Ovary (tissue), 9 donors: ENCODE data around the gene HPGD. TPM values are rescaled to one million over a fixed set of nuclear protein-coding genes. Genes with fewer than 3 reads are reported as not detected.
A peak's percentile ranks its signal among the peaks of the same experiment; 100 is the strongest.

Source experiments
- DNase-seq, 5 donors: peaks; one replicate each; pipeline ENCODE4 v3.0.0-alpha.2; 2019 to 2020
- H3K27ac ChIP-seq, 2 donors: fragments of 200-600 bp; one replicate each; pipeline versions ENCODE4 v1.5.1 to v1.8.0; 2019 to 2022
- H3K27me3 ChIP-seq: fragments of 200-600 bp; one replicate; pipeline ENCODE4 v1.8.0; 2022
- H3K36me3 ChIP-seq: fragments of 200-600 bp; sonication (generic); one replicate; pipeline ENCODE4 v1.5.1; 2019
- H3K4me1 ChIP-seq: one replicate; pipeline ENCODE4 v1.8.1; 2013; ENCODE audit warnings: mild to moderate bottlenecking, moderate library complexity; ENCODE audit not compliant: insufficient read depth
- H3K4me3 ChIP-seq: fragments of 200-600 bp; sonication (generic); one replicate; pipeline ENCODE4 v1.5.1; 2017
- H3K9me3 ChIP-seq, 2 donors: fragments of 200-600 bp in 1 of 2; sonication (generic) in 1 of 2; one replicate each; pipeline versions ENCODE4 v1.5.1 to v1.8.1; 2013 to 2019; ENCODE audit warnings: mild to moderate bottlenecking in 1 of 2, moderate library complexity in 1 of 2
- CTCF ChIP-seq, 3 donors: fragments of 450-650 bp in 2 of 3; fragments of 200-600 bp in 1 of 3; IDR thresholded peaks; one replicate each; pipeline versions ENCODE4 v1.5.1 to v1.8.0; 2016 to 2022; ENCODE audit warnings: antibody characterized with exemption in 3 of 3, mild to moderate bottlenecking in 1 of 3
- EP300 ChIP-seq: sonication (generic); formaldehyde crosslinking; IDR thresholded peaks from one replicate; pipeline ENCODE4 v1.6.1; 2017; ENCODE audit warnings: antibody characterized with exemption
- POLR2A ChIP-seq: fragments of 450-650 bp; IDR thresholded peaks from one replicate; pipeline ENCODE4 v1.6.1; 2017; ENCODE audit warnings: antibody characterized with exemption, mild to moderate bottlenecking, moderate library complexity
- WGBS, 3 donors: extraction: QIAGEN DNeasy Blood & Tissue Kit in 1 of 3; methylation state at CpG; one replicate each; pipeline versions ENCODE4 v1.1.5 to v1.1.7; 2013 to 2017; 5-methylcytosine and 5-hydroxymethylcytosine counted together
- intact Hi-C, 4 donors: fragments of 100-400 bp; cut with DNase I; formaldehyde crosslinking; loops; one replicate each; pipeline versions ENCODE4 v1.11.0 to v1.15.1; 2022 to 2023
- polyA plus RNA-seq, 2 donors: library from polyadenylated mRNA; stranded (reverse); fragments of 200-250 nt in 1 of 2; fragments of 350-450 nt in 1 of 2; fragmentation: Illumina TruSeq in 1 of 2; extraction: RNeasy Lipid Tissue Mini Kit (QIAGEN cat#74804) in 1 of 2; gene quantifications; one replicate each; pipeline ENCODE4 v1.2.3, GENCODE V29; 2013 to 2014
- total RNA-seq, 7 donors: library from RNA; depleted of rRNA in 2 of 7; stranded (reverse); fragments of >200 nt in 2 of 7; fragmentation: NEBNext Ultra II Directional in 3 of 7; extraction: Animal tissue kit (Norgen Biotek cat#: 25700) in 3 of 7; gene quantifications; one replicate each; pipeline versions ENCODE4 v1.1.0 to v1.2.4, GENCODE V29; 2016 to 2023
- donor health status: DM: no; HTN: no; CAD: no; lungs with moderate emphysema.
- donor health status: DM: no; HTN: no; CAD: no.
- donor health status: Bipolar disorder and iron deficiency.
- donor health status: DM: yes; HTN: yes; CAD: no.
- donor health status: DM: no; HTN: no; CAD: no.
- donor health status: DM: yes; HTN: yes; CAD: no.

The HPGD gene
- total and polyA plus RNA-seq, 9 donors: 0.69 to 20.6 (median 3.2) TPM; not detected in 2

GRCh38 chr4:174520660-174521059 lies 1.6 kb downstream of the HPGD start:
- TF ChIP-seq POLR2A: no peak
- TF ChIP-seq EP300: no peak
- TF ChIP-seq CTCF (IDR thresholded peaks at IDR 0.05): no peak
- DNase-seq: no peak
- H3K36me3 ChIP-seq: no peaks in the 10 kb centered on the region
- no peaks in the 10 kb centered on the region for H3K4me1 ChIP-seq
- WGBS, 3 donors: 81 to 91% (median 91%) methylated on average over 1 of the region's 1 CpG
- H3K4me3 ChIP-seq: peak overlapping the region; percentile 58
- H3K27me3 ChIP-seq: no peaks in the 10 kb centered on the region
- H3K27ac ChIP-seq: no peak overlapping the region
- intact Hi-C loops: no loop called here
- H3K9me3 ChIP-seq: no peaks in the 10 kb centered on the region

- intact Hi-C loops: no loop called here
- H3K4me1 ChIP-seq: no peaks in the 10 kb centered on the region
- H3K4me3 ChIP-seq: no peak overlapping the region
- no peaks in the 10 kb centered on the region for H3K27me3 ChIP-seq
- 79 to 86% (median 83%) methylated on average over 1 of the region's 1 CpG for WGBS, 3 donors
- no peak overlapping the region for H3K27ac ChIP-seq
- no peaks in the 10 kb centered on the region for H3K36me3 ChIP-seq
- TF ChIP-seq POLR2A: no peak
- TF ChIP-seq CTCF (IDR thresholded peaks at IDR 0.05): no peak
- TF ChIP-seq EP300: no peak
- DNase-seq: no peak
- no peaks in the 10 kb centered on the region for H3K9me3 ChIP-seq
Measured at GRCh38 chr4:174517502-174518445, 4.5 kb downstream of the HPGD start.

- TF ChIP-seq CTCF (IDR thresholded peaks at IDR 0.05): no peak
- no peak for TF ChIP-seq EP300
- TF ChIP-seq POLR2A: no peak
Measured at GRCh38 chr4:174516794-174517193, 5.5 kb downstream of the HPGD start.

GRCh38 chr4:174516345-174516744 lies 5.9 kb downstream of the HPGD start:
- DNase-seq: no peak
- H3K4me1 ChIP-seq: no peaks in the 10 kb centered on the region
- TF ChIP-seq POLR2A: no peak
- no peak for TF ChIP-seq CTCF (IDR thresholded peaks at IDR 0.05)
- TF ChIP-seq EP300: no peak
- H3K27me3 ChIP-seq: no peaks in the 10 kb centered on the region
- no peaks in the 10 kb centered on the region for H3K36me3 ChIP-seq
- 69 to 83% (median 73%) methylated on average over 1 of the region's 1 CpG for WGBS, 3 donors
- intact Hi-C loops: no loop called here
- H3K4me3 ChIP-seq: no peak overlapping the region
- H3K9me3 ChIP-seq: no peaks in the 10 kb centered on the region
- H3K27ac ChIP-seq: no peak overlapping the region

More at GRCh38 chr4:174516794-174517193, 5.5 kb downstream of the HPGD start:
- Histone ChIP-seq H3K27me3 (no peaks in the 10 kb centered on the region), H3K4me1 (no peaks in the 10 kb centered on the region), H3K4me3 (no peak overlapping the region), H3K9me3 (no peaks in the 10 kb centered on the region), H3K36me3 (no peaks in the 10 kb centered on the region), H3K27ac (no peak overlapping the region)
- 51 to 55% (median 53%) methylated on average over 1 of the region's 1 CpG for WGBS, 3 donors
- intact Hi-C loops: no loop called here
- no peak for DNase-seq
